ENCODE measurements around the gene NDFIP2.
"Not testable (repeated sequence)": the region's sequence is repeated elsewhere in the genome, so short reads cannot be mapped to it uniquely, and the experiment has no call there.

Gene NDFIP2

DNA sequence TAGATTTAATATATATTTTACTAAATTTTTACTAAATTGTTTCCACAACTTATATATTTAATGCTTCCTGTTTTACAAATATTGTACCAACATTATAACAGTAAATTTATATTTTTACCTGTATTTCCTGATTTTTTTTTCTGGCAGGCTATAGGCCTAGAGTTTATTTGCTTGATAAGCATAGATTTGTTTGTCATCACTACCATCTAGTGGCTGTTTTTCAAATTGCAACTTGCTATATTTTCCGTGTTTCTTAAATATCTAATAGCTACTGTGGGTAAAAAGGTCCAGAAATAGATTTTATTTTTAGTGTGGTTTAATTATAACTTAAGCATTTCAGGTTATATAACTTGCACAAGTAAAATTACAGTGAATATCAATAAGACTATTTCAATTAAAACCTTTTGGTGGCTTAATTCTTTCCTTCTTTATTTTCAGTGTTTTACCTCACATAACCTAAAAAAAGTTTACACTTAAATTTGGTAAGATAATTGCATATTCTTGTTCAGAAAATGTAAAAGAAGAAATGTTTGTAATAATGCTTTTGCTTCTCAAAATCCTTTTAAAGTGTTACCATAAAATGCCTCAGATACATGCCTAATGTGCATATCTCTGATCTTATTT lies 60.6 kb downstream of the NDFIP2 start:
- DNase-seq: no peak

DNA sequence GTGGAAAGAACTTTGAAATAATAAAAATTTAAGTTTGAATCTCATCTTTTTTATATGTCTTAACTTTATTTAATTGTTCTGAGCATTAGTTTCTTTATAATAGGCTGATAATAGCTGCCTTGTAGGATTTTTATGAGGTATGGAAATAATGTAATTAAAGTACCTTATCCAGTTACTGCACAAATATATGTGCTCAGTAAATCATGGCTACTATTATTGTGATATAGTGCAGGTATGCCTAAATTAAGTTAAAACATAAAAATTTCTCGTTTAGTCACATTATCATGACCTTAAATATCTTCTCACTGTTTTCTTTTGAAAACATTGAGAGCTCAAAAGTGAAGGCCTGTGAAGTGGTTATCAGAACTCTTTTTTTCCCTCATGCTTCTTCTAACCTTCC lies 62.9 kb downstream of the NDFIP2 start:
- DNase-seq: no peak

DNA sequence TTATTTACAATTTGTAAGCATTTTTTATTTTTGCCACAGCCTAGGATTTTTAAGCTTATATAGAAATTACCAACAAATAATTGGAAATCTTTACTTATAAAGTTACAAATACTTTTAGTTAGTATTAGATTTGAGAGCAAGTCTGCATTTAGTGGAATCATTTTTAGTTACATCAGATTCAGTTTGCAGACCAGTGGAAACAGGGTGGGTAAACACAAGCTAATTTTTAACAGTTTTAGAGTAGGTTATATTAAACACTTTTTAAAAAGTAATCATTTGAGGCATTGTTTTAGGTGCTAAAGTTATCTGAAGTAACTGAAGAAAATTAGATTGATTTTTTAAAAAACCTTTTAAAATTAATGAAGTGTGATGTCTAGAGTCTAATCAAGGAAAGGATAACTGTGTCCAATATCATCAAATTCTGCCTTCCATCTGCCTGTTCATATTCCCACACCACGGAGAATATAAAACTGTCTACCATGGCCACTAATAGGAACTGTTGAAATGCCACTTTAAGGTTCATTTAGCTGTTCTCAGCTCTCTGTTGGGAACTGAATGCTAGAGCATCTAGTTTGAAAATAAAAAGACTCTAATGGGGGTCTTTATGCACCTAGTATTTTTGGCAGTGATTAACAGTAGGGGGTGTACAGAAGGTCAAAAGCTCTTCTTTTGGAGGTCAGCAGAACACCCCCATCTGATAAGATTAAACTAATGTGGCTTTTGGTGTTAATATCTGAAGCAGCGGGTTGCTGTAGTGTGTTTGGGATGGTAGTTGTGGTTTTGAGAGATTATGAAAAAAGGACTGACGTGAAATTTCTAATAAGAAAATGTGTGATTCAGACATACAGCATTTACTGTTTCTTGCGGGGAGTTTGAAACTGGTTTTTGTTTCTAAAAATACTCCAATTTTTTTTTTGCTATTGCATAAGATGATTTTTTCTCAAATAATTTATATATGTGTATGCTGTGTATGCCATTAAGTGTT lies 66.5 kb downstream of the NDFIP2 start:
- DNase-seq: no peak

DNA sequence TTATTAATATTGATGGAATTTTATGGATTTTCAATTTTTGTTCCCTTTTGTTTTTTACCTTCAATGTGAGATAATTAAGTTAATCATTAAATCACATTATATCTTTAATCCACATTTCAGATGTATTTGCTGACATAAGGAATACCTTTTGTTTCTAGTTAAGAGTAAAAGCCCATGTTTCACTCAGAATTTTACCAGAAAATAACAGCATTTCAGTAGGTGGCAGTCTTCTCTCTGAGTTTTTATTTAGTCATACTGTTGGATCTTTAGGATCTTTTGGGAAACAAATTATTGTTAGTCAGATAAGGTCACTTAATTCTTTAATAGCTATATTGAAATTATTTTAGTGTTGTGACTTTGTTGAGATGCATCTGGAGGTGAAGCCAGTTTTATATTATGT lies 67.9 kb downstream of the NDFIP2 start:
- DNase-seq: no peak

DNA sequence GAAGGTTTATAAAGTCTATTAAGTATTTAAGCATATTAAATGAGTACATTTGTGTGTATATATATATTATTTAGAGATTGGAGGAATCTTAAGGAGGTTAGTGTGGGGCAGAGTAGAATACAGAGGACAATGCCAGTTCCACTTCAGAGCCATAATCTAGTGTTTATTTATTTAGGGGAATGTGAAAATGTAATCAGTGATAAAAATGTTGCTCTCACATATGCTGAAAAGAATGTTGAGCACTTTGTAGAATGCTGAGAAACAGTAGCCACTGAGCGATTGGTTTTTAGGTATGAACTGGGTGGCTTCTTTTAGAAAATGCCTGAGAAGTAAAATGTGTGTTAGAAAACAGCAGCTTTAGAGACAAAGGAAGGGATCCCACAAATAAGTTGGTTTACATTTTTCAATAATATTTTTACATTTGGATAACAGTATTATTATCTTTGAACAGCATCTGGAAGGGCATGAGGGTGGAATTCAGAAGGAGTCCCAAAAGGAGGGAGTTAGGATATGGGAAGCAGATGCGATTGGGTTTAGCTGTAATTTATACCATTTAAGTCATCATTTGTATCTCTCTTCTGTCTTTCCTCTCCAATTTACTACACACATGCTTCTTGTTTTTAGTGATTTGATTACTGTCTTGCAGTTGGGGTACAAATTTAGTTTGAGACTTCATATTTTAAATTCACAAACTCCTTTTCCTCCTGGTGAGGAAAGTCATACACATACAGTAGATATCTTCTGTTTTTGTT lies 68.6 kb downstream of the NDFIP2 start:
- DNase-seq: no peak

DNA sequence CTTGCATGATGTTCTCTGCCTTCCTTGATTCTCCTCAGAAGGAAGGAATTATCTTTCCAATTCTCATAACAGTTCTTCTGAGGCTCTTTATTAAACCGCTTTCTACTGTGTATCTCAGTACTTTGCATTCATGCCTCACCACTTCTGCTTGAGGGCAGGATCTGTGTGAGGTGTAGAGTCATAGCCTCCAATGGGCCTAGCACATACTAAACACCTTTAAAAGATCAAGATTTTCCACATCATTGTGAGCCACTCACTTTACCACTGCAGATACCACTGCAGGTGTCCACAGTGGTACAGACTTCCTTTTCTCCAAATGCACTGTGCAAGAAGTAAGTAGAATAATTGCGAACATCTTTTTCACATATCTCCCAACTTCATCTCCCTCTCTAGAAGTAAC lies 76.7 kb downstream of the NDFIP2 start:
- DNase-seq: no peak

DNA sequence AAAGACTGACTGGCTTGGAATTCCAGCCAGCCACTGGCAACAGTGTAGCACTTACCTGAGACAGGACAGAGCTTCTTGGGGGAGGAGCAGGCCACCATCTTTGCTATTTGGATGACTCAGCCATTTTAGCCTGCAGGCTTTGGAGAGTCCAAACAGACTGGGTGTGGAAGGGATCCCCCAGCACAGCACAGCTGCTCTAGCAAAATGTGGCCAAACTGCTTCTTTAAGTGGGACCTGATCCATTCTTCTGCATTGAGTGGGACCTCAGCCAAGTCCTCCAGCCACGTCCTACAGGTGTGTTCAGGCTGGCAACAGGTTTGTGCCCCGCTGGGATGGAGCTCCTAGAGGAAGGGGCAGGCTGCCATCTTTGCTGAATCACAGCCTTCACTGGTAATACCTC lies 80.0 kb downstream of the NDFIP2 start:
- no peak for DNase-seq

DNA sequence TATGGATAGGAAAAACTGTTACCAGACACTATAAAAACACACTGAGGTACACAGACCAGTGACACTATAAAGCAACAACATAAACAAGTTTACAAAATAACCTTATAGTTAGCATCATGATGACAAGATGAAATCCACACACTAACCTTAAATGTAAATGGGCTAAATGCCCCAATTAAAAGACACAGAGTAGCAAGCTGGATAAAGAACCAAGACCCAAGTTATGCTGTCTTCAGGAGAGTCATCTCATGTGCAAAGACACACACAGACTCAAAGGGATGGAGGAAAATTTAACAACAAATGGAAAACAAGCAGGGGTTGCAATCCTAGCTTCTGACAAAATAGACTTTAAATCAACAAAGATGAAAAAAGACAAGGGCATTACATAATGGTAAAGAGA lies 81.6 kb downstream of the NDFIP2 start:
- no peak for DNase-seq

DNA sequence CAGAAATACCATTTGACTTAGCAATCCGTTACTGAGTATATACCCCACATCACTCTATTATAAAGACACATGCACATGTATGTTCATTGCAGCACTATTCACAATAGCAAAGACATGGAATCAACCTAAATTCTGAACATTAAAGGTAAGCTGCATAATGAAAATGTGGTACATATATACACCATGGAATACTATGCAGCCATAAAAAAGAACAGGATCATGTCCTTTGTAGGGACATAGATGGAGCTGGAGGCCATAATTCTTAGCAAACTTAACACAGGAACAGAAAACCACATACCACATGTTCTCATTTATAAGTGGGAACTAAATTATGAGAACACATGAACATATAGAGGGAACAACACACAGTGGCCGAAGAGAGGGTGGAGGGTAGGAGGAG lies 85.2 kb downstream of the NDFIP2 start:
- no peak for DNase-seq

DNA sequence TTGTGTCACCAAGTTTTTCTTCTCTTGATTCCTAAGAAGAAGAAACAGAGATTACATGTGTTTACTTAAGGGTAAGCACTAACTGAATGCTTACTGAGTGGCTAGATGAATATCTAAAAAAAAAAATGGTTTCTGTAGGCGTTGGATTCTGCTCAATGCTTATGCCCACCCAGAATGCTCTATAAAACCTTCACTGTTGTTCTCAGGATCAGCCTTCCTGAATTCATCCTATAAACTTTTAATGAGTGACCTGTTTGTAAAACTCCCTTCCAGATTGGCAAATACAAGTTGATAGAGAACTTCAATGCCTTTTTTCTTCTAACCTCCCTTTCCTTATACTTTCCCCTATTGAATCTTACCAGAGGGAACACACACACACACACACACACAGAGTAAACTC lies 90.2 kb downstream of the NDFIP2 start:
- DNase-seq: no peak

DNA sequence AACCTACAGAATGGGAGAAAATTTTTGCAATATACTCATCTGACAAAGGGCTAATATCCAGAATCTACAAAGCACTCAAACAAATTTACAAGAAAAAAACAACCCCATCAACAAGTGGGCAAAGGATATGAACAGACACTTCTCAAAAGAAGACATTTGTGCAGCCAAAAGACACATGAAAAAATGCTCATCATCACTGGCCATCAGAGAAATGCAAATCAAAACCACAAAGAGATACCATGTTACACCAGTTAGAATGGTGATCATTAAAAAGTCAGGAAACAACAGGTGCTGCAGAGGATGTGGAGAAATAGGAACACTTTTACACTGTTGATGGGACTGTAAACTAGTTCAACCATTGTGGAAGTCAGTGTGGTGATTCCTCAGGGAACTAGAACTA lies 92.9 kb downstream of the NDFIP2 start:
- DNase-seq: not testable (repeated sequence)

DNA sequence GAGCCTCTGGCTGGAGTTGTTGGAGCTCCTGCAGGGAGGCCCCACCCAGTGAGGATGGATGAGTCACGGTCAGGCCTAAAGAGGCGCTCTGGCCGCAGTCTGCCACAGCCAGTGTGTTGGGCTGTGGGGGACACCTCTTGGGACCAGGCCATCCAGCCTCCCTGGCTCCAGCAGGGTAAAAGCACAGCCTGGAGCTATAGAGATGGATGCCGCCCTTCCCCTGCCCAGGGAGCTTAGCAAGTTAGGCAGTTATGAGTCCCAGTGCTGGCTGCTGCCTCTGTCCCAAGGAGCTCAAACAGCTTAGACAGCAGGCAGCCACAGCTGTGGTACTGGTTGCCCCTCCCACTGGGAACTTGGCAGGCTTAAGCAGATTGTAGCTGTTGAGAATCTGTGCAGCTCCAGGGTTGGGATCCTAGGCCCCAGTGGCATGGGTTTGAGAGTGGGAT lies 100.9 kb downstream of the NDFIP2 start:
- DNase-seq: no peak

DNA sequence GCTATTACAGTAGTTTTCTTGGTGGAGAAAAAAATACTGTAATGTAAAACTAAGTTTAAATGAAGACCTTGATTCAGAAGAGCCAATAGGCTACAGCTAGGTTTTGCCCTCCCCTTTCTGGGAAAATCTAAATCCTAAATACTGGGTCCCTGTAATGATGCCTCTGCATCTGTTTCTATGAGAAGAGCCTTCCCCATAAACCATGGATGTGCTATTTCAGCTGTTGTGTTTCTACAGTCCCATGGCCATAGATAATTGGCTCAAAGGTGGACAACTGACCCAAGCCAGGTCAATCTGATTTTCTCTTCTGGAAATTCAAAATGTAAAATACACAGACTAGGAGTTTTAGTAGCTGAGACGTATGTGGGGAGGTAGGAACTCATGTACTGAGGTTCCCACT lies 101.9 kb downstream of the NDFIP2 start:
- DNase-seq: no peak

DNA sequence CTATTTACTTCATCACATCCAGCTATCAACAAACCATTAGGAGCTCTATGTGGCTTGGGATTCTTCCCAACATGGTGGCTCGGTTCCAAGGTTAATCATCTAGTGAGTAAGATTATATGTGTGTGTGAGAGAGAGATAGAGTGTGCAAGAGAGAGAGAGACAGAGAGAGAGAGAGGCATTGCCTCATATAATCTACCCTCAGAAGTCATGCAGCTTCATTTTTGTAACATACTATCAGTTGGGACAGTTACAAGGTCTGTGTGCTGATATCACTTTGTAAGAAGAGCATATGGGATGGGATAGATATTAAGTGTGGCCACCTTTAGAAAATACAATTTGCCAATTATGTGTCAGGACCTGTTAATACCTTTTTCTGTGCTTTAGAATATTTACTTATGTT lies 104.1 kb downstream of the NDFIP2 start:
- no peak for DNase-seq

DNA sequence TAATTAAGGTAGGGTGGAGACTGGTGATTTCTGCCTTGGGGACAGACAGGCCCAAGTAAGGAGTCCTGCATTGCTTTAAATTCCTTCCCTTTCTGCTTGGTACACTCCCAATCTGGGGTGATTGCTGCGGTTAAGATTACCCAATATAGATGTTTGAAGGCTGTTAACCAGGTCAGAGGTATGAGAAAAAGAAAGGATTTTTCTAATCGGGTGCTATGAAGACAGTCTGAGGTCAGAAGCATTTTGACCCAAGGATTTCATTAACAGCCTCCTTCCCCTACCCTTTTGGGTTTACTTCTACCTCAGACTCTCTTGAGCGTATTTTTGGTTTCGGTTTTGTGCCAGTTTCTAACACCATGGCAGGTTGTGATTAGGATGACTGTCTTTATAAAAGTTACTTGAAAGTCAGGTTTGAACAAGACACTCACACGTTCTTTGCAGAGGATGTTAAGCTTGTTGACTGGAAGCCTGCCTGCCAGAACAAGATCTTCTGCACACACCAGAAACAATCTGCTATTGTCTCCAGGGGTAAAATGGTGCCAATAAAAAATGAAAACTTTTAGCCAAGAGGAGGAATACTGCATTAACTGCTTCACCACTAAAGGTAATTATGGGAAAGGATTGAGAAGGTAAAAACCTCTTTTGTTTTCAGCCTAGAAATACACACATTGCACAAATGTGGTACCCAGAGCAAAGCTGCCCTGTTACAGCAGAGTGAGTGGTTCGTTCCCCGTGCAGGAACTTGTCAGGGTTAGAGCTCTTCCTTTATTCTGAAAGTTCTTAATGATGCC lies 108.8 kb downstream of the NDFIP2 start:
- no peak for DNase-seq

DNA sequence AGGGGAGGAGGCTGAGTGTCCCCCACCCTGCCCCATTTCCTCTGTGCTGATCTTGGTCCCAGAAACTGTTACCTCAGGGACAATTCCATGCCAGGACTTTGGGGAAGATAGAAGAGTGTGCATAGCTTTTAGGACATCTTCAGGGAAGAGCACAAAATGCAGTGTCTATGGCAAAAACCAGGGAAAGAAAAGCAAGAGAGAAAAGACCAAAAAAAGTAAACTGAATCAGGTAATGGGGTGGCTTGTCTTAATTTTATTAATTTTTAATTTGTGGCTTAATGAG lies 109.4 kb downstream of the NDFIP2 start:
- no peak for DNase-seq

DNA sequence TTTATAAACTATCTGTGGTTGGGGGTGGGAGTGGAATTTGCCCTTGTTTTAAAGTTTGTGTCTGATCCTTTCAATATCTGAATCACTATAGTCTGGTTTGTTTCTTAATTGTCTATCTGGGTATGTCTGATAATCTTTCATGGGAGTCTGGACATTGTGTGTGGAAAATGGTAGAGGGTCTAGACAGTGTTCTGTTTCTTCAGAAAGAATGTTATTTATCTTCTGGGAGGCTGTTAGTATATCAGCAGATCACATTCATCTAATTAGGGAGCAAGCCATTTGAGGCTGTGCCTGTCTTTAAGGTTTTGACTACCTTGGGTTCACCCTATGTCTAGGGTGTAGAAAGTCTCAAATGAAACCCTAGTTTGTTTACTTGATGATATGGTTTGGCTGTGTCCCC lies 110.5 kb downstream of the NDFIP2 start:
- DNase-seq: no peak

DNA sequence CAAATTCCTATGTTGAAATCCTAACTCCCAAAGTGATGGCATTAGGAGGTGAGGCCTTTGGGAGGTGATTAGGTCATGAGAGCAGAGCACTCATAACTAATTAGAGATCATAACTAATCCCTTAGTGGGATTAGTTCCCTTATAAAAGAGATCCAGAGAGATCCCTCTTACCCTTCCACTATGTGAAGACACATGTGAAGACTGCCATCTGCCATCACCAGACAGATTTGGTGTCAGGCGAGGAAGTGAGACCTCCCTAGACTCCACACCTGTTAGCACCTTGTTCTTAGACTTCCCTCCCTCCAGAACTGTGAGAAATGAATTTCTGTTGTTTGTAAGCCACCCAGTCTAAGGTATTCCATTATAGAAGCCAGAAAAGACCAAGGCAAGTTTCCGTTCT lies 112.2 kb downstream of the NDFIP2 start:
- DNase-seq: no peak

DNA sequence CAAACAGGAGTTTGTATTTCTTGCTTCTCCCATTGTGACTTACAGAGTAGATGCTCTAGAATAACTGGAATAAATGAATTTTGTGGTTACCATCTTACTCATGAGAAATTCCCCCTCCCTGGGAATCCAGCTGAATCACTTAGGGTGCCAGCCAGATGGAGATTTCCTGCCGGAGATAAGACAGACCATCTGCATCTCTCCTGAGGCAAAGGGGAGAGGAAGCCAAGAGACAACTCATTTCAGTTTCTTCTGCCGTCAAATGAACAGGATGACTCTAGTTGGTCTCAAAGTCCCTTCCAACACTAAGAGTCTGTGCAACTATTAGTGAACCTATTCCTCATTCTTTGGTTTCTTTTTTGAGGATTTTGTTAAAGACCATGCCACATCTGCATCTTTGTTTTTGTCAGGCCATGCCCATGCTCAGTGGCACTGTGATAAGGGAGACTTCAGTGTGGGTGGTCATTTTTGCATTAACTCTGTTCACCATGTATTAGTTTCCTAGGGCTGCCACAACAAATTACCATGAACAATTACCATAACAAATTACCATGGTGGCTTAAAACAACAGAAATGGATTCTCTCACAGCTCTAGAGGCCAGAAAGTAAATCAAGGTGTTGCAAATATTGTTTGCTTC lies 112.8 kb downstream of the NDFIP2 start:
- no peak for DNase-seq

DNA sequence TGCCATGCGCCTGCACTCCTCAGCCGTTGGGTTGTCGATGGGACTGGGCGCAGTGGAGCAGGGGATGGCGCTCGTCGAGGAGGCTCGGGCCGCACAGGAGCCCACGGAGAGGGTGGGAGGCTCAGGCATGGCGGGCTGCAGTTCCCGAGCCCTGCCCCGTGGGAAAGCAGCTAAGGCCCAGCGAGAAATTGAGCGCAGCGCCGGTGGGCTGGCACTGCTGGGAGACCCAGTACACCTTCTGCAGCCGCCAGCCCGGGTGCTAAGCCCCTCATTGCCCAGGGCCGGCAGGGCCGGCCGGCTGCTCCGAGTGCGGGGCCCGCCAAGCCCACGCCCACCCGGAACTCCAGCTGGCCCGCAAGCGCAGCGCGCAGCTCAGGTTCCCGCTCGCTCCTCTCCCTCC lies 119.2 kb downstream of the NDFIP2 start:
- not testable (repeated sequence) for DNase-seq

DNA sequence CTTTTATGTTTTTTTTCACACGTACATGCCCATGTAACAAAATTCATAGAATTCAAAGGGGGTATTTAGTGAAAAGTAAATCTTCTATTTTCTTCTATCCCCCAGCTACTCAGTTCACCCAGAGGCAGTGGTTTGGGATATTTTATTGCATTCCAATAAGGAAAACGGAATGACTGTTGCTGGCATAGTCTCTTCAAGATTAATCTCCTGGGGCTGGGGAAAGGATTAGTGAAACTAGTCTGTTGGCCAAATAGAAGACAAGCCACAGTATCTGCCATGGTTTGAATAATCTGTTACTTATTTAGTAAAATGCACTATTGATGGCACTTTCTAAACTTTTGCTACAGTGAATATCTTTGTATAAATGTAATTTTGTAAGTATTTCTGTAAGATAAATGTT lies 122.0 kb downstream of the NDFIP2 start:
- no peak for DNase-seq

DNA sequence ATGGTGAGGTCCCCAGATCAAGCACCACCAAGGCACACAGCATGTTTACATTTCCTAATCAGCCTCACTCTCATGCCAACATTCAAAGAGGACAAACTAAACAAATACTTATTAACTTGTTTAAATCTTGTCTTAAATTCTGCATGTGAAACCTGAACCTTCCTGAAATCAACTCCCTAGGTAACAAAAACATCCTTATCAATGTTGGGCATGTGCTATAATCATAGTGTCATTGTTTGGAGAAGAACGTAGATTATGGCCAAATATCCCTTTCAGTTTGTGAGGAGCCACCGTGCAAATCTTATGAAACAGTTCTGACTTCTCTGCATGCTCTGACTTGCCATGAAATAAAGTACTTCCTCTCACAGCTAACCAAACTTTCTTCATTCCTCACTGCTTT lies 123.8 kb downstream of the NDFIP2 start:
- DNase-seq: no peak
